Thoracic aorta (tissue), 2 donors: ENCODE data around the gene RMRP. TPM values are rescaled to one million over a fixed set of nuclear protein-coding genes. Genes with fewer than 3 reads are reported as not detected.

Source experiments
- ATAC-seq: fragments of 150-250 bp; one replicate; pipeline ENCODE4 v1.8.0; 2017; ENCODE audit warnings: low read depth; ENCODE audit not compliant: insufficient number of reproducible peaks, low FRiP score
- DNase-seq: peaks from one replicate; pipeline ENCODE4 v3.0.0-alpha.2; 2020; ENCODE audit warnings: low spot score
- H3K27ac ChIP-seq, 2 donors: fragments of 200-600 bp; sonication (generic); 1 replicate in 1 of 2; 2 replicates in 1 of 2; pipeline ENCODE4 v1.5.1; 2016; ENCODE audit warnings: mild to moderate bottlenecking in 2 of 2, moderate library complexity in 2 of 2
- H3K27me3 ChIP-seq: fragments of 200-600 bp; sonication (generic); replicated peaks from 2 replicates; pipeline ENCODE4 v1.6.0; 2016; ENCODE audit warnings: mild to moderate bottlenecking; ENCODE audit not compliant: insufficient read depth
- H3K36me3 ChIP-seq: fragments of 200-600 bp; sonication (generic); one replicate; pipeline ENCODE4 v1.5.1; 2016
- H3K4me1 ChIP-seq, 2 donors: fragments of 200-600 bp; sonication (generic); 1 replicate in 1 of 2; 2 replicates in 1 of 2; pipeline versions ENCODE4 v1.5.1 to v1.6.0; 2016; ENCODE audit warnings: low read depth in 2 of 2, mild to moderate bottlenecking in 1 of 2; ENCODE audit not compliant: control insufficient read depth in 1 of 2
- H3K4me3 ChIP-seq: fragments of 200-600 bp; sonication (generic); 2 replicates; pipeline ENCODE4 v1.5.1; 2016; ENCODE audit warnings: mild to moderate bottlenecking
- H3K9me3 ChIP-seq: fragments of 200-600 bp; sonication (generic); 2 replicates; pipeline ENCODE4 v1.5.1; 2016
- CTCF ChIP-seq: fragments of 200-600 bp; sonication (generic); IDR thresholded peaks from one replicate; pipeline ENCODE4 v1.5.1; 2019; ENCODE audit warnings: antibody characterized with exemption
- total RNA-seq, 2 donors: library from RNA; depleted of rRNA; stranded (reverse); fragments of >200 nt; gene quantifications; one replicate each; pipeline versions ENCODE4 v1.1.0 to v1.2.3, GENCODE V29; 2016

Gene RMRP
- total RNA-seq = 1,000 to 10,000 TPM; 1,550 to 5,543 TPM

GRCh38 chr9:35657546-35658136, at the start of gene RMRP:
RMRP (minus strand) TSS chr9:35658019.
- H3K27me3 ChIP-seq = no peaks in the 10 kb centered on the region
- peaks cover 10% of the 10 kb centered on the region for H3K36me3 ChIP-seq
- peak within 1 kb of the TSS; percentile 98 for H3K4me3 ChIP-seq
- peak; percentile 89 for ATAC-seq
- H3K9me3 ChIP-seq = no peaks in the 10 kb centered on the region
- peak; percentile 57 for TF ChIP-seq CTCF
- peak within 1 kb of the TSS; percentile 99 for H3K27ac ChIP-seq
- peaks cover 22 to 46% of the 10 kb centered on the region in 2 donors for H3K4me1 ChIP-seq
- peak; percentile 88 for DNase-seq

- DNase-seq = no peak
- H3K4me1 ChIP-seq = no peaks in the 10 kb centered on the region
- no peak for ATAC-seq
- no peak for TF ChIP-seq CTCF
- H3K27me3 ChIP-seq = no peaks in the 10 kb centered on the region
- H3K9me3 ChIP-seq = no peaks in the 10 kb centered on the region
- peak overlapping the region; percentile 34 to 42 for H3K27ac ChIP-seq
- H3K36me3 ChIP-seq = peaks cover 92% of the 10 kb centered on the region
- no peak overlapping the region for H3K4me3 ChIP-seq
These were observed 49.1 kb upstream of the RMRP start for GRCh38 chr9:35706951-35707350.

- ATAC-seq (no peak), DNase-seq (no peak)
- no peaks in the 10 kb centered on the region for H3K9me3 ChIP-seq
- peaks cover 92% of the 10 kb centered on the region for H3K36me3 ChIP-seq
- H3K4me3 ChIP-seq = no peak overlapping the region
- no peak for TF ChIP-seq CTCF
- H3K27ac ChIP-seq = peak overlapping the region in 1 of 2 donors; percentile 34
- no peaks in the 10 kb centered on the region for H3K4me1 ChIP-seq
- no peaks in the 10 kb centered on the region for H3K27me3 ChIP-seq
These were observed 48.1 kb upstream of the RMRP start for GRCh38 chr9:35705836-35706430.

DNA sequence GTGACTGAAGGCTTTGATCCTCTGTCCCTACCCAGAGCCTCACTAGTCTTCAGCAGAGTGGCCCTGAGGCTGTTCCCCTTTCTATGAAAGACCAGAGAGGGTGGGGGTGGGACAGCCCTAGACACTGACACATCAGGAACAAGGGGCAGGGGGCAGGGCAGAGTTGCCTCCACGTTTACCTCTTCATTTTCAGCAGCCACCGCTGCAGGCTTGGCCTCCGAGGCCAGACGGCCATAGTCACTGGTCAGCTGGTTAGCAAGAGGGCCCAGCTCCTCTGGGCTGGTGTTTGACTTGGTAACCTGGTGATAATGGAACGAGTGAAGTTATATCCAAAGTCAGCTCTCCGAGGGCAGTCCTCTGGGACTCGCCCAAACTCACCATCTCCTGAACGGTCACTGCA, 47.6 kb upstream of the RMRP start:
- DNase-seq = no peak
- peak overlapping the region in 1 of 2 donors; percentile 34 for H3K27ac ChIP-seq
- peaks cover 91% of the 10 kb centered on the region for H3K36me3 ChIP-seq
- H3K4me1 ChIP-seq = no peaks in the 10 kb centered on the region
- H3K4me3 ChIP-seq = no peak overlapping the region
- TF ChIP-seq CTCF = no peak
- no peak for ATAC-seq
- H3K27me3 ChIP-seq = no peaks in the 10 kb centered on the region
- H3K9me3 ChIP-seq = no peaks in the 10 kb centered on the region

GRCh38 chr9:35703906-35704672, 46.3 kb upstream of the RMRP start:
- H3K4me3 ChIP-seq = no peak overlapping the region
- H3K27ac ChIP-seq = peak overlapping the region in 1 of 2 donors; percentile 34
- DNase-seq = no peak
- peaks cover 98% of the 10 kb centered on the region for H3K36me3 ChIP-seq
- H3K27me3 ChIP-seq = no peaks in the 10 kb centered on the region
- no peak for ATAC-seq
- no peak for TF ChIP-seq CTCF
- H3K4me1 ChIP-seq = peaks cover 0 to 10% of the 10 kb centered on the region in 2 donors
- no peaks in the 10 kb centered on the region for H3K9me3 ChIP-seq
